Right lung (tissue), 5 donors: ENCODE results near the gene SMTNL2. TPM values are rescaled to one million over a fixed set of nuclear protein-coding genes. Genes with fewer than 3 reads are reported as not detected.

Source experiments
- DNase-seq, 2 donors: peaks; one replicate each; pipeline ENCODE4 v3.0.0-alpha.2; 2013
- polyA plus RNA-seq, 5 donors: library from polyadenylated mRNA; unstranded; fragments of 120-200 nt; gene quantifications; one replicate each; pipeline versions ENCODE4 v1.2.1 to v1.2.3, GENCODE V29; 2013; ENCODE audit warnings: inconsistent platforms in 1 of 5, low replicate concordance in 1 of 5; ENCODE audit not compliant: insufficient read length in 5 of 5, insufficient read depth in 1 of 5

The SMTNL2 gene
- polyA plus RNA-seq, 5 donors = 17.2 to 32.0 (median 22.6) TPM

GRCh38 chr17:4544135-4544950 is 40.0 kb upstream of the SMTNL2 start:
- no peak for DNase-seq

DNA sequence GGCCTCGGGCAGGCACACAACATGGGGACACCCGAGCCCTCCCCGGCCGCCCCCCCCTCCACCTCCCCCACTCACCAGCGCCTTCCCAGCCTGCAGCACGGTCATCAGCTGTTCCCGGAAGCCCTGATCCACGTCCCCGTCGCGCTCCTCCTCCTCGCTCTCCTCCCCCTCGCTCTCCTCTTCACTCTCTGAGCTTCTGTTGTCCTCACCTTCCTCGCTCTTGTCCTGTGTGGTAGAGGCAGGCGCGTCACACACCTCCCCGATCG is 39.4 kb upstream of the SMTNL2 start:
- no peak for DNase-seq

- DNase-seq = no peak
Measured at GRCh38 chr17:4545217-4545951, 38.9 kb upstream of the SMTNL2 start.

DNA sequence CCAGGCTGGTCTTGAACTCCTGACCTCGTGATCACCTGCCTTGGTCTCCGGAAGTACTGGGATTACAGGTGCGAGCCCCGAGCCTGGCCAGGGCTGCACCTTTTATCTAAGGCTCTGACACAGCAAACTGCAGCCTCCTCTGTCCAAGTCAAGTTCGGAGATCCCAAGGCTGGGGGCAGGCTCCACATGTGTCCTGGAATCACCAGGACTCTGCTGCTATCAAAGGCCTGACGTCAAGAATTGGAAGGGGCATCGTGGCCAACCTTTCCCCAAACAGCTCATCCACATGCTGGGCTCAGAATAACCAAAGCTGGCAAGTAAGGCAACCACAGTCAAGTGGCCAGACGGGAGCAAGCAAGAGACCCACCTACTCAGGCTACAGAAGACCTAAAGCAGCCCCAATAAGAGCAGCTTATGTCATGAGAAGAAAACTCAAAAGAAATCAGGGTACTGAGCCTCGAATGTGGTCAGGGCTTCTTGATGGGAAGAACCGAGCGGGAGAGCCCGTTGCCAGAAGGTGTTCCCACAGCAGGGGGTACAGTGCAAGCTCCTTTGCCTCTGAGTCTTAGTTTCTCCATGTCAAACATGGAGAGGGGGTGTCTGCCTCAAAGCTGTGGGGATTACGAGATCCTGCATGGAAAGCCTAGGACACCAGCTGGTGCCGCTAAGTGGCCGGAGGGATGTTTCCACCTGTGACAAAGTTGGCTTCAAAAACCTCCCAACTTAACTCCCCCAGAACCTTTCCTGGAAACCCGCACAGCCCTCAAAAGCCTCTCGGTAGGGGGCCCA is 37.0 kb upstream of the SMTNL2 start:
- no peak for DNase-seq

DNA sequence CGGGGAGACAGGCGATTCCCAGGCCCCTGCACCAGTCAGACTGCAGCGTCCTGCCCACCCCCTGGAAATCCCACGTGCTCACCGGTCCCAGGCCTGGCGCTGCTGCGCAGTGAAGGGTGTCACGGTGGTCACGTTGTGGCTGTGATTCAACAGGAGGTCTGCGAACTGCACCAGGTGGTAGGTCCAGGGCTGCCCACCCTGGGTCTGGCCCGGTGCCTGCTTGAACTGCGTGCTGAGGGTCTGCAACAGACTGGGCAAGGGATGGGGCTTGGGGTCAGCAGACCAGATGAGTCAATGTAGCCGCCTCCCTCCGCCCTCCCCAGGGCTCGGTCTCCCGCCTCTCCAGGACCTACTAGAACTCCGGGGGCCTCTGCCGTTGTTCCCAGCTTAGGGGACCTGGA is 36.3 kb upstream of the SMTNL2 start:
- no peak for DNase-seq

GRCh38 chr17:4548721-4549531 is 35.4 kb upstream of the SMTNL2 start:
- no peak for DNase-seq

DNA sequence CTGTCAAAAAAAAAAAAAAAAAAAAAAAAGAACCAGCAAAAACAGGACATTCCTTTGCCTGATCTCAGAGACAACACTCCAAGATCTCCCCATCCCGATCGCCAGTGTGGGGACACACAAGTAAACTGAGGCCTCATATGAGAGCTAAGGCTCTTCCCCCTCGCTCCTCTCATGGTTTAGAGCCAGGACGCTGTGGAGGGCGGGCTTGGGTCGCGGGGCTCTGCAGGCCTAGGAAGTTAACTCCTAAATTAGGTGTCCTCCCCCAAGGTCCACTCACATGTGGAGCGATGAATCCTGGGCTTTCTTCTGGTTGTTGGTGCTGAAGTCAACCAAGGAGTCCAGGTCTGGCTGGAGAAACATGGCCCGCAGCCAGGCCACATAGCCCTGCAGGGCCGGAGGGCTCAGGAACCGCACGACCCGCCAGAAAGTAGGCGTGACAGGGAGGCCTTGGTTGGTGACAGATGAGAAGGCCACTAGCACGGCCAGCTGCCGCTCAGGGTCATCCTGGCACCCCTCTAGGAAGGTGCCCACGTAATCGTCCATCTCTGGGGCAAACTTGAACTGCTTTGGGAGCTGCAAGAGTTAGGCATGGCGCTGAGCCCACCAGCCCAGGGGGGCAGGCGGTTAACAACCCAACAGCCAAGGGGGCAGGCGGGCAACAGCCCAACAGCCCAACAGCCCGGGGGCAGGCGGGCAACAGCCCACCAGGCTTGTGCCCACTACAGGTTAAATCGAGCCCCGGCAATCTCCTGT is 34.4 kb upstream of the SMTNL2 start:
- no peak for DNase-seq

DNA sequence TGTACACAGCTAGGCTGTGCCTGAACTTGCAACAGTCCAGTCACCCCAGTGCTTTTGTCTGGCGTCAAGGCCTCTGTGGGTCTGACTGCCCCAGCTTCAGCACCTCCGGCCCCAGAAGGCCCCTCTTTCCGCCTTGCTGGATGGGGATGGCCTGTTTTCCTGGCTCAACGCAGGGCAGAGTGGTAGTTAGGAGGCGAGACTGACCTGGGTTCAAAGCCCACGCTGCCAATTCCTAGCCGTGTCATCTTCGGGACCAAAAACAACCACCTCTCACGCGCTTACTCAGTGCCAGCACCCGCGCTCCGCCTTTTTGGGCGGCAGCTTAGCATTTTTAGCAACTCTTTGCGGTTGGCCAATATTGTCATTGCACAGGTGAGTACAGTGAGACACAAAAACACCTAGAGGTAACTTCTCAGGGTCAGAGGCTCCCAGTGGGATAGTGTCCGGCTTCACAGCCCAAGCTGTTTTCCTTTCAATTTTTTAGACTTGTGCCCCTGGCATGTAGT is 33.7 kb upstream of the SMTNL2 start:
- no peak for DNase-seq

GRCh38 chr17:4551141-4551540 is 33.2 kb upstream of the SMTNL2 start:
- no peak for DNase-seq

- DNase-seq = no peak
Measured at GRCh38 chr17:4551796-4552525, 32.4 kb upstream of the SMTNL2 start.

DNA sequence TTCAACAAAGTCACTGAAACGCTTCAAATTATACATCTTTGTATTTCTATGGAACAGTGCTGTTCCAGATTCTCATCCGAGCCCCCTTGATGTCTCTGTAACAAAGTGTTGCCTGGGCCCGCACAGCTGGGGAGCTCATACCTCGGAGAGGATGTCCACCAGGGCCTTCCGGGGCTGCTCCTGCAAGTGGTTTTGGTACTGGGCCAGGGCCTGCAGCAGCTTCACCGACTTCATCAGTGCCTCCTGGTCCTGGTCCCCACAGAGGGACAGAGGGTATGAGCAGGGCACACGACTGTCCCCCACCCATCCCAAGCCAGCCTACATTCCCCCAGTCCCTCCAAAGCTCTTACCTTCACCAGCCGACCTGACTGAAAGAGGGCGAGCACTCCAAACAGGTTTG is 30.7 kb upstream of the SMTNL2 start:
- DNase-seq = no peak

GRCh38 chr17:4554441-4554996 is 29.8 kb upstream of the SMTNL2 start:
- no peak for DNase-seq

- peak; percentile 93 to 94 for DNase-seq
Measured at GRCh38 chr17:4554997-4555799, 29.1 kb upstream of the SMTNL2 start, which contains the start of gene MYBBP1A. Gene MYBBP1A (minus strand): TSS chr17:4555384. CDS start chr17:4555324, 60 bp downstream.

GRCh38 chr17:4555873-4556759 is 28.2 kb upstream of the SMTNL2 start:
- DNase-seq = no peak

DNA sequence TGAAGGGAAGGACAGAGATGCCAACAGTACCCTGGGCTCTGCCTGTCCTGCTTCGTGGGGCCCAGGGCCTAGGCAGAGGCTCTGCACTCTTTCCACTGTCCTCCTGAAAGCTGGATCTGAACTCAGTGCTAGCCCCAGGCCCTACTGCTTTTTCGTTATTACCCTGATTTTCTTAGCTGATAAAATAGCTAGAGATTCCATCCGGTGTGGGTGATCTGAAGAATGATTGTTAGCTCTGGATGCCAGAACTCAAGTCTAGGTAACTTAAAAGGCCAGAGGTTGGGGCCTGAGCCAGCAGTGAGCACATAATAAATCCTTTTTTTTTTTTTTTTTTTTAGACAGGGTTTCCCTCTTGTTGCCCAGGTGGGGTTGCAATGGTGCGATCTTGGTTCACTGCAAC is 27.3 kb upstream of the SMTNL2 start:
- no peak for DNase-seq

GRCh38 chr17:4557626-4558346 is 26.5 kb upstream of the SMTNL2 start:
- no peak for DNase-seq

DNA sequence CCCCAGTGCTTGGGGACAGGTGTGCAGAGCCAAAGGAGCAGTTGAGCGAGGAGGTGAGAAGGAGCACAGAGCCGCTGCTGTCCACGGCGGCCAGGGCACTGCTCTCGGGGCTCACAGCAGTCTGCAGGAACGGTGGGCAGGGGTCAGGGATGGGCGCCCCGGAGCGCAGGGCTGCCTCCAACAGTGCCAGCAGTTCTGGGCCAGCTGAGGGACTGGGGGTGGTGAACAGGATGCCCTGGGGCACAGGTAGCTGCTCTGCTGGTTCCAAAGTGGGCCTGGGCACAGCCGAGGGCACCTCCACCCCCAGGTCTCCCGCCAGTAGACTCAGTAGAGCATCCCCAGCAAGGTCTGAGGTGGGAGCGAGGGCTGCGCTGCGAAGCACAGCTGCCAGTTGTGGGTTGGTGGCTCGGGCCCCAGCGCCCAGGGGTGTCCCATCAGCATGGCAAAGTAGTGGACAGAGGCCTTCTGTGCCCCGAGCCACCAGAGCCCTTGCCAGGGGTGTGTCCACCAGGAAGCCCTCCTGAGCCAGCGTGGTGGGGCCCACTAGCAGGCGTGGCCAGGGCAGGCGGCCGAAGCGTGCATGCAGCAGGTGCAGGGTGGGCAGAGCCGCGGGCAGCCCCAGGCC is 25.9 kb upstream of the SMTNL2 start:
- no peak for DNase-seq
